ENCODE results near the gene NAP1L5.

GRCh38 chr4:88673886-88674285 is 23.7 kb downstream of the NAP1L5 start:
- TF ChIP-seq POLR2AphosphoS5 (IDR thresholded peaks at IDR 0.05; ENCODE audit: low read depth, low read length): no peak
- no peak for TF ChIP-seq SIN3A (IDR thresholded peaks at IDR 0.05; ENCODE audit: borderline replicate concordance, insufficient read depth, low read length)
- TF ChIP-seq TAF1 (IDR thresholded peaks at IDR 0.05; ENCODE audit: borderline replicate concordance, insufficient read depth, low read length): no peak
- no peak for TF ChIP-seq REST (IDR thresholded peaks at IDR 0.05; ENCODE audit: insufficient read depth in 1 of 2, low read depth in 2 of 2, low read length in 2 of 2)
- no peak for TF ChIP-seq FOXP2 (optimal IDR thresholded peaks at IDR 0.05; ENCODE audit: borderline replicate concordance, extremely low read depth, extremely low read length, insufficient read depth)
